RWPE2 (cell line): ENCODE data around the gene SENP1.
A peak's percentile ranks its signal among the peaks of the same experiment; 100 is the strongest.

Experiments used
- ATAC-seq: fragments of 200-7000 bp; cut with Tn5 transposase; 3 replicates; pipeline ENCODE4 v1.9.1; 2021; ENCODE audit warnings: low read depth
- DNase-seq: peaks from one replicate; pipeline ENCODE4 v3.0.0-alpha.2; 2020; ENCODE audit warnings: low spot score
- H3K27ac ChIP-seq: fragments of 450-650 bp; 2 replicates; pipeline ENCODE4 v1.5.1; 2017; ENCODE audit warnings: mild to moderate bottlenecking; ENCODE audit not compliant: poor library complexity, severe bottlenecking
- H3K27me3 ChIP-seq: fragments of 250-450 bp; sonication (Bioruptor Pico); 2 replicates; pipeline ENCODE4 v1.5.1; 2021; ENCODE audit warnings: mild to moderate bottlenecking, moderate library complexity; ENCODE audit not compliant: insufficient read depth, poor library complexity, severe bottlenecking
- H3K36me3 ChIP-seq: fragments of 250-450 bp; sonication (Bioruptor Pico); 2 replicates; pipeline ENCODE4 v1.5.1; 2020; ENCODE audit warnings: low read depth, mild to moderate bottlenecking, moderate library complexity
- H3K4me1 ChIP-seq: fragments of 250-450 bp; sonication (Bioruptor Pico); 2 replicates; pipeline ENCODE4 v1.5.1; 2021; ENCODE audit warnings: mild to moderate bottlenecking, moderate library complexity; ENCODE audit not compliant: insufficient read depth, poor library complexity, severe bottlenecking
- H3K4me3 ChIP-seq: fragments of 250-450 bp; sonication (Bioruptor Pico); 2 replicates; pipeline ENCODE4 v1.5.1; 2021; ENCODE audit warnings: mild to moderate bottlenecking, moderate library complexity; ENCODE audit not compliant: severe bottlenecking
- H3K9me3 ChIP-seq: fragments of 250-450 bp; sonication (Bioruptor Pico); 2 replicates; pipeline ENCODE4 v1.5.1; 2021; ENCODE audit warnings: mild to moderate bottlenecking, moderate library complexity; ENCODE audit not compliant: severe bottlenecking
- CTCF ChIP-seq: fragments of 450-650 bp; IDR thresholded peaks from one replicate; pipeline ENCODE4 v1.5.1; 2017; ENCODE audit warnings: mild to moderate bottlenecking, moderate library complexity; ENCODE audit not compliant: poor library complexity, severe bottlenecking

The SENP1 gene

DNA sequence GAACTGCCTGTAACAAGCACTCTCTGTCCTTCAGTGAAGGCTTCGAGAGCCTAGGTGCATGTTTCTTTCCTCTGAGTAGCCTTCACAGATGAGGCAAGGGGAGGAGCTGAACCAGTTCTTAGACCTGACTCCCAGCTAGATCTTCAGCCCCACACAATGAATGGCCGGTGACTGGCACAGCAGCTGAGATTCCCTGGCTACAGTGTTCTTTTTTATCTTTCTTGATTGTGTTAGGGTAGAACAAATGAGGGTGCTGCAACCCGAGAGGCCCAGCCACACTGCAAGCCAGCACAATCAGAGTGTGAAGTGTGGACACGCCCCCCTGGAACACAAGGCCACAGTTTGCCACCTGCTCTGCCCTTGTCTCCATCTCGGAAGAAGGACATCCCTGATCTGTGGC, 82.5 kb downstream of the SENP1 start:
- ATAC-seq, result no peak
- DNase-seq, result no peak
- no peak overlapping the region for H3K4me3 ChIP-seq
- no peaks in the 10 kb centered on the region for H3K9me3 ChIP-seq
- no peaks in the 10 kb centered on the region for H3K36me3 ChIP-seq
- no peaks in the 10 kb centered on the region for H3K27me3 ChIP-seq
- H3K4me1 ChIP-seq, result peaks cover 3% of the 10 kb centered on the region
- TF ChIP-seq CTCF, result no peak
- H3K27ac ChIP-seq, result no peak overlapping the region

DNA sequence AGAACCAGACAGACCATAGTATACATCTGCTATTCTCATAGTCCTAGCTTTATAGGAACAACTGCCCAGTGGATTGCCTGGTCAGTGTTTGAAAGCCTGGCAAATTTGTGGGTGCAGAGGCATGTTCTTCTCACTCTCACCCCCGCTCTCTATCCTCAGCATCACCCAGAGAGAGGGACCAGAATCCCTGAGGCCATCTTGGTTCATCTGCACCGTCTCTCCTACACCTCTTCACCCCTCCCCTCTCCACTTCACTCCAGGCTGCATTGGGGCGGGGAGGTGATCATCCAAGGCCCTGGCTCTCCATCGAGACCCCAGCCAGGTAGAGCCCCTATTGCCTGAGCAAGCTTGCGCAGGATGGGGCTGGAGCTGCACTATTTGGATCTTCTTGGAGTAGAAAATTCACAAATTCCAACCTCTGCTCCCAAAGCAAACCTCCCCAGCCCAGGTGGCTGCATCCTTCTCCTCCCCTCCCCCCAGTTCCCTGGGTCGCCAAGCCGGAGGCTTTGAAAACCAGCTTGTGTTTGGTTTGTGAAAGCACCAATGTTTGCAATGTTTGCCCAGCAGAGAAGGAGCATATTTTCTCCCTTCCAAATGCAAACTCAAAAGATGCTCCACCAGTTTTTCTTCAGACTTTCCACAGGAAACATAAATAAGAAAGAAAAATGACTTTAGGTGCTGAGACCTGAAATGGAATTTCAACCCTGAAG, 83.0 kb downstream of the SENP1 start:
- ATAC-seq, result no peak
- no peaks in the 10 kb centered on the region for H3K27me3 ChIP-seq

DNA sequence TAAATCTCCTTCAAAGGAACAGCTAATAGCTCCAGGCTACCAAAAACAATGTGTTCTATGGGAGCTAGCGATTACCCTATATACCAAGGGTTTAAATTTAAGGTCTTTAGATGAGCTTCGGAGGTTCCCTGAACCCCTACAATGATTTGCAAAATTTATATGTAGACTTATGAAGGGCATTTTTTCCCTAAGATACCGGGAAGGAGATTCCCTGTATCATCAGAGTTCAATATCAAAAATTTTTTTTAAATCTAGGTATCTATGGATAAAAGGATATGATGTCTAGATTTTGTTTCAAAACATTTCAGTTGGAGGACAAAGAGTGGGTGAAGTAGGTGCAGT, 83.7 kb downstream of the SENP1 start:
- no peak for TF ChIP-seq CTCF
- Histone ChIP-seq H3K27me3 (no peaks in the 10 kb centered on the region), H3K27ac (no peak overlapping the region)

More for the DNA sequence above, 83.0 kb downstream of the SENP1 start:
- TF ChIP-seq CTCF, result no peak
- H3K4me1 ChIP-seq, result peaks cover 3% of the 10 kb centered on the region
- no peak overlapping the region for H3K27ac ChIP-seq
- H3K9me3 ChIP-seq, result no peaks in the 10 kb centered on the region
- no peak overlapping the region for H3K4me3 ChIP-seq
- DNase-seq, result no peak
- no peaks in the 10 kb centered on the region for H3K36me3 ChIP-seq

GRCh38 chr12:48021485-48022179, 84.2 kb downstream of the SENP1 start:
- H3K27ac ChIP-seq, result no peak overlapping the region
- no peaks in the 10 kb centered on the region for H3K9me3 ChIP-seq
- no peaks in the 10 kb centered on the region for H3K36me3 ChIP-seq
- ATAC-seq, result peak; percentile 85
- peaks cover 3% of the 10 kb centered on the region for H3K4me1 ChIP-seq
- no peaks in the 10 kb centered on the region for H3K27me3 ChIP-seq
- H3K4me3 ChIP-seq, result no peak overlapping the region
- no peak for DNase-seq
- TF ChIP-seq CTCF, result no peak

More for the DNA sequence above, 83.7 kb downstream of the SENP1 start:
- no peak for DNase-seq
- H3K4me3 ChIP-seq, result no peak overlapping the region
- no peak for ATAC-seq
- no peaks in the 10 kb centered on the region for H3K36me3 ChIP-seq
- peaks cover 3% of the 10 kb centered on the region for H3K4me1 ChIP-seq
- H3K9me3 ChIP-seq, result no peaks in the 10 kb centered on the region

DNA sequence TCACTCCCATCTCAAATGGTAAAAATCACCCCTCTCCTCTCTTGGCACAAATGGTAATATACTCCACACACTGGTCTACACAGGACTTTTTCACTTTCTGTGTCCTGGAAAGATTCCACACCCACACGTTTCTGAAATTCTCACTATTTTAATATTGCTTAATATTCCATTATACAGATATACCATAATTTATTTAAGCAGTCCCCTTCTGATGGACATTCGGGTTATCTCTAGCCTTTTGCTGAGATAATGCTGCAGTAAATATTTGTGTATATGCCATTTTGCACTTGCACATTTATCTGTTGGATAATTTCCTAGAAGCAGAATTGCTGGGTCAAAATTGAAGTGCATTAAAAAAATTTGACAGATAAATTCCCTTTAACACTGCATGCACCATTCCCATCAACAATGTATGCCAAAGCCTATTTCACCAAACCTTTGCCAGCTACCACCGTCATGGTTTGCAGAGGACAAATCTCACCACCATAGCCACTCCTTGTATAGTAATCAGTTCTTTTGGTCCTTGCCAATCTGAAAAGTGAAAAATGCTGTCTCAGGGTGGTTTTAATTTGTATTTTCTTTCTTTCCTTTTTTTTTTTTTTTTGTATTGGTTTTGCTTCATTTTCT, 86.1 kb downstream of the SENP1 start:
- no peak for TF ChIP-seq CTCF
- ATAC-seq (no peak), DNase-seq (no peak)
- H3K27ac ChIP-seq, result no peak overlapping the region
- H3K27me3 ChIP-seq, result no peaks in the 10 kb centered on the region
- no peak overlapping the region for H3K4me3 ChIP-seq
- peaks cover 3% of the 10 kb centered on the region for H3K4me1 ChIP-seq
- no peaks in the 10 kb centered on the region for H3K9me3 ChIP-seq
- H3K36me3 ChIP-seq, result no peaks in the 10 kb centered on the region
